K562 (cell line): ENCODE results near the gene PLD3. TPM values are rescaled to one million over a fixed set of nuclear protein-coding genes. Genes with fewer than 3 reads are reported as not detected.
A peak's percentile ranks its signal among the peaks of the same experiment; 100 is the strongest.

Experiments
- ATAC-seq: fragments of 200-7000 bp; cut with Tn5 transposase; 3 replicates; pipeline ENCODE4 v1.9.1; 2020; ENCODE audit warnings: moderate library complexity
- BruUV-seq: library from RNA; stranded (reverse); fragments of 400-500 nt; replicated peaks from 2 replicates; lab custom pipeline; 2021; lab: Mats Ljungman, UMichigan
- CTCF ChIA-PET: fragments of 300-600 bp; formaldehyde crosslinking; extraction: SDS; loops from one replicate; lab custom pipeline; 2021; ENCODE audit warnings: low intra/inter-chr PET ratio; lab: Yijun Ruan, JAX
- POLR2A ChIA-PET: fragments of 300-600, 350-650 bp; sonication (Branson Sonifier 250); formaldehyde crosslinking; extraction: SDS; loops from one replicate; lab custom pipeline; 2021; ENCODE audit warnings: antibody characterized with exemption, inconsistent platforms; lab: Yijun Ruan, JAX
- DNase-seq, 4 experiments: peaks; one replicate each; pipeline versions ENCODE4 v3.0.0 to v3.0.0-alpha.2; 2011 to 2018; ENCODE audit warnings: low spot score in 3 of 4, mixed read lengths in 3 of 4; ENCODE audit errors: extremely low read depth in 1 of 4
- FAIRE-seq: peaks from 2 replicates; lab custom pipeline; 2011; peaks lifted over from hg19 to GRCh38; lab: Jason Lieb, UNC
- H2AFZ ChIP-seq: 2 replicates; pipeline ENCODE4 v1.6.0; 2011; ENCODE audit warnings: low read depth, low read length, control low read depth, inconsistent platforms
- H3K27ac ChIP-seq: fragments of 200-600 bp; 3 replicates; pipeline ENCODE4 v1.8.0; 2011; ENCODE audit warnings: low read depth, mild to moderate bottlenecking, control low read depth, inconsistent platforms, low read length, moderate library complexity, mixed read lengths; ENCODE audit errors: extremely low read depth
- H3K27me3 ChIP-seq, 2 experiments: fragments of 300-600 bp in 1 of 2; 2 replicates in 1 of 2; 3 replicates in 1 of 2; pipeline versions ENCODE4 v1.6.0 to v1.8.0; 2011; ENCODE audit warnings: inconsistent platforms in 2 of 2, low read length in 2 of 2, mild to moderate bottlenecking in 1 of 2, mixed read lengths in 1 of 2, moderate library complexity in 1 of 2; ENCODE audit not compliant: control insufficient read depth in 2 of 2, insufficient read depth in 2 of 2
- H3K36me3 ChIP-seq: fragments of 300-600 bp; 3 replicates; pipeline ENCODE4 v1.8.0; 2011; ENCODE audit warnings: mild to moderate bottlenecking, low read length, inconsistent platforms; ENCODE audit not compliant: control insufficient read depth, insufficient read depth
- H3K4me1 ChIP-seq, 2 experiments: fragments of 200-600 bp in 1 of 2; replicated peaks in 1 of 2; 2 replicates in 1 of 2; 3 replicates in 1 of 2; pipeline versions ENCODE4 v1.5.1 to v1.8.0; 2011; ENCODE audit warnings: inconsistent platforms in 2 of 2, low read length in 2 of 2, mild to moderate bottlenecking in 1 of 2, mixed read lengths in 1 of 2, moderate library complexity in 1 of 2; ENCODE audit not compliant: control insufficient read depth in 2 of 2, insufficient read depth in 2 of 2
- H3K4me2 ChIP-seq: 2 replicates; pipeline ENCODE4 v1.6.1; 2011; ENCODE audit warnings: low read length, control low read depth, inconsistent platforms, mixed read lengths; ENCODE audit not compliant: insufficient read depth
- H3K4me3 ChIP-seq: fragments of 200-600 bp; sonication (generic), shearing (Covaris generic); 2 replicates; pipeline ENCODE4 v1.5.1; 2016; ENCODE audit warnings: control low read depth, inconsistent platforms
- H3K79me2 ChIP-seq: fragments of 200-600 bp; 3 replicates; pipeline ENCODE4 v1.8.0; 2011; ENCODE audit warnings: low read length, inconsistent platforms; ENCODE audit not compliant: control insufficient read depth, insufficient read depth
- H3K9ac ChIP-seq, 2 experiments: 2 replicates each; pipeline versions ENCODE4 v1.6.0 to v1.6.1; 2011; ENCODE audit warnings: low read depth in 2 of 2, low read length in 2 of 2, control low read depth in 1 of 2, inconsistent platforms in 1 of 2, mild to moderate bottlenecking in 1 of 2, mixed read lengths in 1 of 2; ENCODE audit not compliant: insufficient read depth in 1 of 2
- H3K9me1 ChIP-seq: one replicate; pipeline ENCODE4 v1.6.0; 2011; ENCODE audit warnings: inconsistent platforms, mild to moderate bottlenecking, low read length, moderate library complexity; ENCODE audit not compliant: control insufficient read depth, insufficient read depth
- H3K9me3 ChIP-seq: replicated peaks from 2 replicates; pipeline ENCODE4 v1.5.1; 2011; ENCODE audit warnings: low read depth, low read length, inconsistent platforms; ENCODE audit not compliant: control insufficient read depth, insufficient read depth
- H4K20me1 ChIP-seq: replicated peaks from 2 replicates; pipeline ENCODE4 v1.6.1; 2011; ENCODE audit warnings: low read length, inconsistent platforms, mixed read lengths; ENCODE audit not compliant: control insufficient read depth, insufficient read depth
- HEY1 ChIP-seq: fragments of 250-450 bp; sonication (Bioruptor Pico); IDR thresholded peaks from 2 replicates; pipeline ENCODE4 v1.5.0; 2020; ENCODE audit warnings: mild to moderate bottlenecking, moderate library complexity, borderline replicate concordance
- HMGN3 ChIP-seq: IDR thresholded peaks from 2 replicates; pipeline ENCODE4 v1.6.1; 2011; ENCODE audit warnings: borderline replicate concordance, low read depth, mild to moderate bottlenecking, mixed read lengths, low read length; ENCODE audit not compliant: insufficient read length; ENCODE audit errors: extremely low read depth
- YBX1 ChIP-seq: fragments of 450-650 bp; IDR thresholded peaks from 2 replicates; pipeline ENCODE4 v1.7.1; 2016; ENCODE audit warnings: mild to moderate bottlenecking
- WGBS: fragments of 100-300 bp; shearing (Covaris generic); methylation state at CpG from one replicate; pipeline ENCODE4 v1.1.6; 2016; ENCODE audit warnings: low coverage, mixed read lengths; ENCODE audit not compliant: insufficient coverage; ENCODE audit errors: missing lambda C conversion rate; 5-methylcytosine and 5-hydroxymethylcytosine counted together
- in situ Hi-C: fragments of 300-500 bp; cut with MboI; formaldehyde crosslinking; loops from 4 replicates; pipeline ENCODE4 v1.15.0; 2018; ENCODE audit warnings: inconsistent platforms, mixed read lengths
- intact Hi-C: fragments of 100-400 bp; cut with micrococcal nuclease; formaldehyde crosslinking; loops from 2 replicates; pipeline ENCODE4 v1.14.2; 2022
- polyA plus RNA-seq, 8 experiments: library from polyadenylated mRNA; depleted of rRNA in 4 of 8; stranded (reverse) in 5 of 8; unstranded in 3 of 8; fragments of >200 nt; fragmentation: Nextera tagmentation in 2 of 8; fragmentation: Illumina TruSeq in 1 of 8; extraction: Ambion mirVana in 2 of 8; extraction: Trizol in 1 of 8; gene quantifications; 2 replicates each; pipeline versions ENCODE4 v1.2.1 to v1.2.3, GENCODE V29; 2011 to 2014; ENCODE audit warnings: inconsistent platforms in 1 of 8, missing spikeins in 1 of 8
- total RNA-seq, 7 experiments: library from RNA; depleted of rRNA in 6 of 7; stranded (reverse); fragments of >200 nt in 6 of 7; fragmentation: Illumina TruSeq in 2 of 7; extraction: Trizol in 2 of 7; gene quantifications; 2 replicates each; pipeline versions ENCODE4 v1.2.1 to v1.2.3, GENCODE V29; 2011 to 2021; ENCODE audit warnings: low replicate concordance in 1 of 7
- TF ChIP-seq, protein P1 (sequence below): fragments of 250-450 bp; sonication (Bioruptor Pico); IDR thresholded peaks from 2 replicates; pipeline ENCODE4 v1.5.0; 2021; ENCODE audit warnings: mild to moderate bottlenecking, borderline replicate concordance

PLD3 gene
- total and polyA plus RNA-seq, 9 of the 15 experiments (the other 6 are each of a cell fraction or from before 2014, with no cell fraction given) = 2.3 to 128 (median 72.7) TPM

DNA sequence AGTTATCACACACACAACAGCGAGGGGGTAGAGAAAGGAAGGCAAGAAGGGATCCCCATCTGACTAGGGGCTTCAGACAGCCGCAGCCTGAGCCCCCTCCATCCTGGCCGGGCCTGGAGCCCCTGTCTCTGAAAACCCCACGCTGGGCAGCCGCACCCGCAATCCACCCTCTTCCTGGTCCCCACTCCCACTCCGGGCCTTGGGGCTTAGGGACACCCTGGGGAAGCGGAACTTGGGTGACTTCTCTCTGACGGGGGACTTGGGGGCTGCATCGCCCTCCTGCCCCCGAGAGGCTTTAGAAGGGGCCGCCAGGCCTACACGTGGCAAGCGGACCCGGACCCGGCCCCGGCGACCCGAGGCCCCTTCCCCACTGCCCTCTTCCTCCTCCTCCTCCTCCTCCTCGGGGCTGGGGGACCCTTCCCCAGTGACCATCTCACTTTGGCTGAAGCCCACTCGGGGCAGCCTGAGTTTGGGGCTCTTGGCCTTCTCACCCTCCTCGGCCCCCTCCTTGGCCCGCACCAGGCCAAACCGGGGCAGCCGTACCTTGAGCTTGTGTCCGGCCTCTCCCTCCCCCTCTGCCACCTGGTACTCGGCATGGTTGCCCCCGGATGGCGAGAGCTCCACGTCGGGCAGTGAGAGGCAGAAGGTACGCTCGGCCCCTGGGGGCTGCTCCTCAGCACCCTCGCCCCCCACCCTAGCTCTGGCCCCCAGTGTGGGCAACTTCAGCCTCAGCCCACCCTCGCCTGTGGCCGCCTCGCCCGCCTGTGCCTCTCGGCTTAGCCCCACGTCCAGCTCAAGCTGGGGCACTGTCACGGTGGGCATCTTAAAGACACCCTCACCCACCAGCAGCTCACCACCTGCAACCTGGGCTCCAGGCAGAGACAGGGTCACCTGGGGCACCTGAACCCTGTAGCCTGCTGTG, 45.7 kb downstream of the PLD3 start:
- no peak for DNase-seq
- TF ChIP-seq HEY1 (CRISPR knock-in tag) = no peak
- TF ChIP-seq, protein P1, sequence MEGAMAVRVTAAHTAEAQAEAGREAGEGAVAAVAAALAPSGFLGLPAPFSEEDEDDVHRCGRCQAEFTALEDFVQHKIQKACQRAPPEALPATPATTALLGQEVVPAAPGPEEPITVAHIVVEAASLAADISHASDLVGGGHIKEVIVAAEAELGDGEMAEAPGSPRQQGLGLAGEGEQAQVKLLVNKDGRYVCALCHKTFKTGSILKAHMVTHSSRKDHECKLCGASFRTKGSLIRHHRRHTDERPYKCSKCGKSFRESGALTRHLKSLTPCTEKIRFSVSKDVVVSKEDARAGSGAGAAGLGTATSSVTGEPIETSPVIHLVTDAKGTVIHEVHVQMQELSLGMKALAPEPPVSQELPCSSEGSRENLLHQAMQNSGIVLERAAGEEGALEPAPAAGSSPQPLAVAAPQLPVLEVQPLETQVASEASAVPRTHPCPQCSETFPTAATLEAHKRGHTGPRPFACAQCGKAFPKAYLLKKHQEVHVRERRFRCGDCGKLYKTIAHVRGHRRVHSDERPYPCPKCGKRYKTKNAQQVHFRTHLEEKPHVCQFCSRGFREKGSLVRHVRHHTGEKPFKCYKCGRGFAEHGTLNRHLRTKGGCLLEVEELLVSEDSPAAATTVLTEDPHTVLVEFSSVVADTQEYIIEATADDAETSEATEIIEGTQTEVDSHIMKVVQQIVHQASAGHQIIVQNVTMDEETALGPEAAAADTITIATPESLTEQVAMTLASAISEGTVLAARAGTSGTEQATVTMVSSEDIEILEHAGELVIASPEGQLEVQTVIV (CRISPR knock-in tag) = no peak
- TF ChIP-seq HMGN3 = peak; percentile 6
- TF ChIP-seq YBX1 = no peak
- 0 out of 2 replicates have a peak, but pooled peaks cover 2% of the 10 kb centered on the region for H4K20me1 ChIP-seq
- H3K27me3 ChIP-seq = peaks cover 18 to 34% of the 10 kb centered on the region in 2 experiments
- peak overlapping the region in 1 of 2 experiments; percentile 9; a peak in 2 of 4 replicates for H3K9ac ChIP-seq
- no peaks in the 10 kb centered on the region for H3K36me3 ChIP-seq
- no peak for ATAC-seq
- H3K9me1 ChIP-seq = no peaks in the 10 kb centered on the region
- no peak overlapping the region for H3K4me2 ChIP-seq
- H3K4me3 ChIP-seq = no peak overlapping the region
- BruUV-seq = no TSS peak
- H3K79me2 ChIP-seq = no peaks in the 10 kb centered on the region
- FAIRE-seq = no peak
- intact Hi-C loops (no loop called here), in situ Hi-C loops (no loop called here)
- no peak overlapping the region for H2AFZ ChIP-seq
- 58% methylated on average over 23 of the region's 41 CpGs for WGBS
- no peaks in the 10 kb centered on the region for H3K9me3 ChIP-seq
- CTCF ChIA-PET = no interaction called here
- H3K4me1 ChIP-seq = peaks cover 13 to 59% of the 10 kb centered on the region in 2 experiments
- POLR2A ChIA-PET = interaction anchor here (0.6 to 1.4 kb wide), 6 partner anchors 15 to 993 kb away, joined by 3 to 5 read pairs (median 4); partner anchors contain the start of gene PRX
- H3K27ac ChIP-seq = no peak overlapping the region
